ENCODE measurements around the gene CLEC4D. TPM values are rescaled to one million over a fixed set of nuclear protein-coding genes. Genes with fewer than 3 reads are reported as not detected.

CLEC4D gene
- polyA plus RNA-seq (not detected in 2 replicates), polyA minus RNA-seq (not detected in 2 replicates)

GRCh38 chr12:8513256-8513655, at the start of gene CLEC4D:
Gene CLEC4D (plus strand): TSS chr12:8513503. CDS start chr12:8513733, 230 bp downstream.
- no peak for TF ChIP-seq POLR2AphosphoS5 (IDR thresholded peaks at IDR 0.05)
- TF ChIP-seq EP300 (conservative IDR thresholded peaks at IDR 0.05; ENCODE audit: poor library complexity, severe bottlenecking) = no peak
- TF ChIP-seq RAD21 (conservative IDR thresholded peaks at IDR 0.05) = no peak
- Histone ChIP-seq H4K20me1 (ENCODE audit: insufficient read depth) (no peaks in the 10 kb centered on the region), H3K27ac (ENCODE audit: low read length) (no peak within 1 kb of the TSS), H3K4me2 (ENCODE audit: low read length) (no peak within 1 kb of the TSS), H3K9me3 (ENCODE audit: low read length) (no peaks in the 10 kb centered on the region), H3K9me2 (ENCODE audit: insufficient read depth, low read length) (no peaks in the 10 kb centered on the region), H3K4me3 (ENCODE audit: low read length) (no peak within 1 kb of the TSS), H3K9ac (ENCODE audit: low read length) (no peak within 1 kb of the TSS), H3K27me3 (ENCODE audit: insufficient read depth, low read depth, low read length) (no peaks in the 10 kb centered on the region), H3K79me2 (replicated peaks; ENCODE audit: insufficient read depth, low read length) (no peaks in the 10 kb centered on the region), H2AFZ (ENCODE audit: low read depth, low read length) (no peak within 1 kb of the TSS), H3F3A (ENCODE audit: insufficient read depth, low read length, poor library complexity, severe bottlenecking) (no peaks in the 10 kb centered on the region), H3K36me3 (ENCODE audit: insufficient read depth, low read length) (no peaks in the 10 kb centered on the region)

DNA sequence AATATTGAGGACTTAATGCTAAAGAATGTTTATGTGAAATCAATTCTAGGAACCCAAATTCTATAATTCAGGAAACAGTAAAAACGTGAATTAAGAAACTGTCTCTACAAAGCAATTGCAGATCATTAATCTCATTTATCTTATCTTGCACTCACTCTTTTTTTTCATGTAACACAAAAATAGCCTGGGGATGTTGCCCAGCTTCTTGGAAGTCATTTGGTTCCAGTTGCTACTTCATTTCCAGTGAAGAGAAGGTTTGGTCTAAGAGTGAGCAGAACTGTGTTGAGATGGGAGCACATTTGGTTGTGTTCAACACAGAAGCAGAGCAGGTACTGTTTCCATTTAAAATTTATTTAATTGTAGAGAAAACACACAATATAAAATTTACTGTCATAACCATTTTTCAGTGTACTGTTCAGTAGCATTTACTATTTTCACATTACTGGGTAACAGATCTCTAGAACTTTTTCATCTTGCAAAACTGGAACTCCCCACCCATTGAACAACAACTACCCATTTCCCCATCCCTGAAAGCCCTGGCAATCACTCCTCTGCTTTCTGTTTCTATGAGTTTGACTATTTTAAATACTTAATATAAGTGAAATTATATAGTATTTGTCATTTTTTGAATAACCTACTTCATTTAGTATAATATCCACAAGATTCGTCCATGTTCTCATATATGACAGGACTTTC, 47.9 kb upstream of the CLEC4D start:
- no peaks in the 10 kb centered on the region for H3K79me2 ChIP-seq (replicated peaks; ENCODE audit: insufficient read depth, low read length)
- no peaks in the 10 kb centered on the region for H3K36me3 ChIP-seq (ENCODE audit: insufficient read depth, low read length)
- no peak overlapping the region for H2AFZ ChIP-seq (ENCODE audit: low read depth, low read length)
- H3K4me3 ChIP-seq (ENCODE audit: low read length) = no peak overlapping the region
- no peaks in the 10 kb centered on the region for H3K27me3 ChIP-seq (ENCODE audit: insufficient read depth, low read depth, low read length)
- no peak overlapping the region for H3K4me2 ChIP-seq (ENCODE audit: low read length)
- H4K20me1 ChIP-seq (ENCODE audit: insufficient read depth) = no peaks in the 10 kb centered on the region
- no peaks in the 10 kb centered on the region for H3F3A ChIP-seq (ENCODE audit: insufficient read depth, low read length, poor library complexity, severe bottlenecking)
- no peaks in the 10 kb centered on the region for H3K9me3 ChIP-seq (ENCODE audit: low read length)
- TF ChIP-seq EZH2 (IDR thresholded peaks at IDR 0.05; ENCODE audit: borderline replicate concordance, insufficient read depth, low read length, poor library complexity, severe bottlenecking) (no peak), POLR2AphosphoS5 (IDR thresholded peaks at IDR 0.05) (no peak), SMC3 (conservative IDR thresholded peaks at IDR 0.05; ENCODE audit: poor library complexity) (no peak), MXI1 (conservative IDR thresholded peaks at IDR 0.05; ENCODE audit: poor library complexity, severe bottlenecking) (no peak), EP300 (conservative IDR thresholded peaks at IDR 0.05; ENCODE audit: poor library complexity, severe bottlenecking) (no peak), REST (IDR thresholded peaks at IDR 0.05; ENCODE audit: borderline replicate concordance) (no peak), TAF1 (IDR thresholded peaks at IDR 0.05; ENCODE audit: low read depth) (no peak), RAD21 (conservative IDR thresholded peaks at IDR 0.05) (no peak)
- TF ChIP-seq, protein P1, sequence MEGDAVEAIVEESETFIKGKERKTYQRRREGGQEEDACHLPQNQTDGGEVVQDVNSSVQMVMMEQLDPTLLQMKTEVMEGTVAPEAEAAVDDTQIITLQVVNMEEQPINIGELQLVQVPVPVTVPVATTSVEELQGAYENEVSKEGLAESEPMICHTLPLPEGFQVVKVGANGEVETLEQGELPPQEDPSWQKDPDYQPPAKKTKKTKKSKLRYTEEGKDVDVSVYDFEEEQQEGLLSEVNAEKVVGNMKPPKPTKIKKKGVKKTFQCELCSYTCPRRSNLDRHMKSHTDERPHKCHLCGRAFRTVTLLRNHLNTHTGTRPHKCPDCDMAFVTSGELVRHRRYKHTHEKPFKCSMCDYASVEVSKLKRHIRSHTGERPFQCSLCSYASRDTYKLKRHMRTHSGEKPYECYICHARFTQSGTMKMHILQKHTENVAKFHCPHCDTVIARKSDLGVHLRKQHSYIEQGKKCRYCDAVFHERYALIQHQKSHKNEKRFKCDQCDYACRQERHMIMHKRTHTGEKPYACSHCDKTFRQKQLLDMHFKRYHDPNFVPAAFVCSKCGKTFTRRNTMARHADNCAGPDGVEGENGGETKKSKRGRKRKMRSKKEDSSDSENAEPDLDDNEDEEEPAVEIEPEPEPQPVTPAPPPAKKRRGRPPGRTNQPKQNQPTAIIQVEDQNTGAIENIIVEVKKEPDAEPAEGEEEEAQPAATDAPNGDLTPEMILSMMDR (IDR thresholded peaks at IDR 0.05; ENCODE audit: poor library complexity, severe bottlenecking) = no peak
- H3K27ac ChIP-seq (ENCODE audit: low read length) = no peak overlapping the region
- H3K9me2 ChIP-seq (ENCODE audit: insufficient read depth, low read length) = no peaks in the 10 kb centered on the region
- H3K9ac ChIP-seq (ENCODE audit: low read length) = no peak overlapping the region
